Endothelial cell of umbilical vein (primary cell): ENCODE measurements around the gene WDFY2. TPM values are rescaled to one million over a fixed set of nuclear protein-coding genes. Genes with fewer than 3 reads are reported as not detected.

ENCODE experiments used
- BruUV-seq: library from RNA; stranded (reverse); fragments of 400-500 nt; replicated peaks from 2 replicates; lab custom pipeline; 2021; lab: Mats Ljungman, UMichigan
- CTCF ChIA-PET: fragments of 300-600, 350-600 bp; sonication (Branson Sonifier 250); formaldehyde crosslinking; loops from one replicate; lab custom pipeline; 2021; ENCODE audit warnings: antibody characterized with exemption, inconsistent platforms; lab: Charles Lee
- POLR2A ChIA-PET: fragments of 300-600, 350-600 bp; sonication (Branson Sonifier 250); formaldehyde crosslinking; loops from one replicate; lab custom pipeline; 2021; ENCODE audit warnings: antibody characterized with exemption, inconsistent platforms; lab: Charles Lee
- DNase-seq: peaks from one replicate; pipeline ENCODE4 v3.0.0-alpha.2; 2011; ENCODE audit warnings: low read depth, low spot score
- FAIRE-seq: peaks from 2 replicates; lab custom pipeline; 2011; peaks lifted over from hg19 to GRCh38; lab: Jason Lieb, UNC
- H2AFZ ChIP-seq: 2 replicates; pipeline ENCODE4 v1.6.0; 2012; ENCODE audit warnings: low read depth, low read length, control low read depth, inconsistent platforms
- H3K27ac ChIP-seq: 2 replicates; pipeline ENCODE4 v1.5.1; 2011; ENCODE audit warnings: low read depth, mild to moderate bottlenecking, control low read depth, low read length, moderate library complexity; ENCODE audit not compliant: insufficient read depth
- H3K27me3 ChIP-seq, 2 experiments: 2 replicates each; pipeline versions ENCODE4 v1.6.0 to v1.6.1; 2011; ENCODE audit warnings: low read length in 2 of 2, mixed read lengths in 1 of 2; ENCODE audit not compliant: control insufficient read depth in 2 of 2, insufficient read depth in 2 of 2
- H3K36me3 ChIP-seq, 2 experiments: 2 replicates in 1 of 2; 3 replicates in 1 of 2; pipeline ENCODE4 v1.5.1; 2011; ENCODE audit warnings: low read length in 2 of 2, mild to moderate bottlenecking in 1 of 2, moderate library complexity in 1 of 2; ENCODE audit not compliant: control insufficient read depth in 2 of 2, insufficient read depth in 2 of 2; ENCODE audit errors: extremely low read depth in 1 of 2
- H3K4me1 ChIP-seq: 3 replicates; pipeline ENCODE4 v1.5.1; 2011; ENCODE audit warnings: mild to moderate bottlenecking, low read length; ENCODE audit not compliant: control insufficient read depth, insufficient read depth; ENCODE audit errors: extremely low read depth
- H3K4me2 ChIP-seq: 2 replicates; pipeline ENCODE4 v1.6.1; 2011; ENCODE audit warnings: low read length, control low read depth, mixed read lengths; ENCODE audit not compliant: insufficient read depth
- H3K4me3 ChIP-seq, 3 experiments: fragments of 200-600 bp in 1 of 3; sonication (generic), shearing (Covaris generic) in 1 of 3; replicated peaks in 1 of 3; 2 replicates each; pipeline ENCODE4 v1.5.1; 2011 to 2016; ENCODE audit warnings: control low read depth in 3 of 3, low read length in 3 of 3, mild to moderate bottlenecking in 2 of 3, inconsistent platforms in 1 of 3, low read depth in 1 of 3, moderate library complexity in 1 of 3; ENCODE audit not compliant: insufficient read depth in 1 of 3
- H3K79me2 ChIP-seq: 2 replicates; pipeline ENCODE4 v1.6.0; 2012; ENCODE audit warnings: low read length, inconsistent platforms; ENCODE audit not compliant: control insufficient read depth, insufficient read depth
- H3K9ac ChIP-seq: replicated peaks from 2 replicates; pipeline ENCODE3; 2011; ENCODE audit warnings: low read length, control low read depth; ENCODE audit not compliant: insufficient read depth; ENCODE audit errors: extremely low read depth
- H3K9me1 ChIP-seq: replicated peaks from 3 replicates; pipeline ENCODE4 v1.6.0; 2011; ENCODE audit warnings: mild to moderate bottlenecking, low read length; ENCODE audit not compliant: control insufficient read depth, insufficient read depth; ENCODE audit errors: extremely low read depth
- H3K9me3 ChIP-seq: replicated peaks from 2 replicates; pipeline ENCODE4 v1.5.1; 2012; ENCODE audit warnings: low read length, inconsistent platforms; ENCODE audit not compliant: control insufficient read depth, insufficient read depth
- H4K20me1 ChIP-seq: replicated peaks from 2 replicates; pipeline ENCODE3; 2011; ENCODE audit warnings: mild to moderate bottlenecking, low read length; ENCODE audit not compliant: control insufficient read depth, insufficient read depth; ENCODE audit errors: extremely low read depth
- EZH2 ChIP-seq: IDR thresholded peaks from 2 replicates; pipeline ENCODE4 v1.6.1; 2012; ENCODE audit warnings: borderline replicate concordance, low read depth, mild to moderate bottlenecking, moderate library complexity, low read length, inconsistent platforms; ENCODE audit not compliant: severe bottlenecking
- GATA2 ChIP-seq: IDR thresholded peaks from 2 replicates; pipeline ENCODE4 v1.7.0; 2011; ENCODE audit warnings: low read depth, mild to moderate bottlenecking, moderate library complexity, mixed read lengths, low read length; ENCODE audit not compliant: insufficient read length, insufficient read depth
- JUN ChIP-seq: IDR thresholded peaks from 2 replicates; pipeline ENCODE4 v1.6.1; 2011; ENCODE audit warnings: borderline replicate concordance, low read depth; ENCODE audit not compliant: insufficient read length, insufficient read depth
- MYC ChIP-seq: IDR thresholded peaks from one replicate; pipeline ENCODE4 v1.6.1; 2011; ENCODE audit warnings: mild to moderate bottlenecking, low read depth, low read length
- POLR2AphosphoS5 ChIP-seq: IDR thresholded peaks from 2 replicates; pipeline ENCODE4 v1.6.1; 2012; ENCODE audit warnings: low read depth, mild to moderate bottlenecking, control low read depth, low read length, moderate library complexity; ENCODE audit not compliant: insufficient read depth
- dilution Hi-C: fragments of 300-500 bp; cut with MboI; formaldehyde crosslinking; loops from one replicate; pipeline ENCODE4 v1.15.0; 2019; ENCODE audit warnings: low sequenced_read_pairs; ENCODE audit not compliant: extremely low pct_ligation_motif_present
- intact Hi-C: fragments of 100-400 bp; cut with micrococcal nuclease; formaldehyde crosslinking; loops from one replicate; pipeline ENCODE4 v1.10.0; 2022
- polyA plus RNA-seq, 4 experiments: library from polyadenylated mRNA; depleted of rRNA in 3 of 4; stranded (reverse) in 3 of 4; unstranded in 1 of 4; fragments of >200 nt; gene quantifications; 2 replicates each; pipeline versions ENCODE4 v1.2.1 to v1.2.3, GENCODE V29; 2011 to 2012; ENCODE audit warnings: missing spikeins in 1 of 4
- total RNA-seq: library from RNA; stranded (reverse); gene quantifications from 2 replicates; pipeline ENCODE4 v1.2.3, GENCODE V29; 2021

Gene WDFY2
- total and polyA plus RNA-seq, 2 donors (not counting 3 experiments of a cell fraction or from before 2014, with no cell fraction given) = 2.1 to 5.5 TPM

DNA sequence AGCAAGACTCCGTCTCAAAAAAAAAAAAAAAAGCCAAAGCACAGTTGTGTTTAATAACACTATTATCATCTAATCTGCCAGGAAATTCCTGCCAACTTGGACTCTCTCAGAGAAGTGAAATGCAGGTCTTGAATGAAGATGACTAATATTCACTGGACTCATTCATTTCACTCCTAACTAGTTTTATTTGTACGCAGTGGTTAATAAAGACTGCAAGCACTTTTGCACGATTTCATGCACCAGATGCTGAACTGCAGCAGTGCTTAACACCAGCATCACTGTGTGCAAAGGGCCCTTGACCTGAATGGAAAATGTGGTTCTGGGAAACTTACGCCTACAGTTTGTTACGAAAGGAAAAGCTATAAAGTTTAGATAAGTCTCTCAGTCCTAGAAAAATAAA is 156.4 kb downstream of the WDFY2 start:
- POLR2A ChIA-PET = no interaction called here
- Histone ChIP-seq H3K79me2 (no peaks in the 10 kb centered on the region), H3K36me3 (no peaks in the 10 kb centered on the region), H2AFZ (no peak overlapping the region), H3K27ac (no peak overlapping the region), H3K27me3 (no peaks in the 10 kb centered on the region), H3K9me1 (no peaks in the 10 kb centered on the region), H3K9me3 (no peaks in the 10 kb centered on the region), H4K20me1 (no peaks in the 10 kb centered on the region), H3K4me1 (peaks cover 4% of the 10 kb centered on the region), H3K9ac (no peak overlapping the region), H3K4me3 (no peak overlapping the region), H3K4me2 (peak overlapping the region; percentile 32)
- DNase-seq = peak; percentile 55
- BruUV-seq = no TSS peak
- dilution Hi-C loops = no loop called here
- CTCF ChIA-PET = interaction anchor here (0.9 to 2.4 kb wide), 7 partner anchors 8 to 150 kb away, joined by 3 to 11 read pairs (median 4); no protein-coding TSS in a partner anchor
- peak; percentile 75 for TF ChIP-seq GATA2
- no peak for TF ChIP-seq EZH2
- FAIRE-seq = peak; percentile 49
- intact Hi-C loops = no loop called here

DNA sequence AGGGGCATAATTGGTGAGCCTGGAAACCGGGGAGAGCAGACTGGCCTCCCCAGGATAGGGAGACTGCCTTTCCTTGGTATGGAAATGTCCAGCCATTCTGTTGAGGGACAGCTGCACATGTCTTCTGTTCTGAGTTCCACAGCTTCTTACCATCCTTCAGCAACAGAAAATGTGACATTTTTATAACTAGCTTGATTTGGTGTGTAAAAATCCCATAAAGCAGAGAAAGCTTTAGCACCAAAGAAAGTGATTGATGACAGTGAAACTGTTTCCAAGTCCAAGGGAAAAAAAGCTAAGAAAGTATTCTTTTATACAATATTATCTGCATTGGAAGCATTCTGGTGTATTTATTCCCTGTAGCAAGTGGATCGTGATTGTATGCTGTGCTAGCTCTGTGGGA is 157.8 kb downstream of the WDFY2 start:
- FAIRE-seq (no peak), DNase-seq (no peak)
- dilution Hi-C loops = no loop called here
- Histone ChIP-seq H3K4me3 (no peak overlapping the region), H2AFZ (no peak overlapping the region), H3K9me1 (no peaks in the 10 kb centered on the region), H3K27ac (no peak overlapping the region), H4K20me1 (no peaks in the 10 kb centered on the region), H3K4me1 (peaks cover 4% of the 10 kb centered on the region), H3K79me2 (no peaks in the 10 kb centered on the region), H3K9ac (no peak overlapping the region), H3K27me3 (no peaks in the 10 kb centered on the region), H3K4me2 (no peak overlapping the region), H3K9me3 (no peaks in the 10 kb centered on the region), H3K36me3 (no peaks in the 10 kb centered on the region)
- BruUV-seq = no TSS peak
- CTCF ChIA-PET = interaction anchor here (0.5 to 2.4 kb wide), 8 partner anchors 8 to 386 kb away, joined by 3 to 11 read pairs (median 4); no protein-coding TSS in a partner anchor
- POLR2A ChIA-PET = no interaction called here
- TF ChIP-seq JUN (no peak), MYC (no peak), POLR2AphosphoS5 (no peak), GATA2 (no peak)
- intact Hi-C loops = no loop called here
